Measurements from ENCODE around the gene METTL26. TPM values are rescaled to one million over a fixed set of nuclear protein-coding genes. Genes with fewer than 3 reads are reported as not detected.

METTL26 gene
- total and polyA plus RNA-seq, 2 of the 4 experiments (the other 2 are of a cell fraction) = 46.8 to 128 TPM

GRCh38 chr16:606656-607307, 29.3 kb downstream of the METTL26 start:
- no peak overlapping the region for H3K18ac ChIP-seq (ENCODE audit: low read depth, low read length)
- H2AFZ ChIP-seq (replicated peaks; ENCODE audit: low read length, poor library complexity) = no peak overlapping the region
- H3K36me3 ChIP-seq (ENCODE audit: control insufficient read depth, insufficient read depth, low read length) = no peaks in the 10 kb centered on the region
- no peak overlapping the region for H4K91ac ChIP-seq (ENCODE audit: insufficient read depth, low read depth, low read length)
- no peak overlapping the region for H3K56ac ChIP-seq (ENCODE audit: extremely low read depth, insufficient read depth, low read length)
- H2BK20ac ChIP-seq (ENCODE audit: low read depth, low read length) = no peak overlapping the region
- H3K27me3 ChIP-seq (ENCODE audit: control insufficient read depth, insufficient read depth, low read length) = no peaks in the 10 kb centered on the region
- no peak overlapping the region for H3K9ac ChIP-seq (ENCODE audit: low read depth, low read length)
- no peak overlapping the region for H2BK5ac ChIP-seq (ENCODE audit: low read depth, low read length, poor library complexity, severe bottlenecking)
- dilution Hi-C loops (cut with HindIII; ENCODE audit: low sequenced_read_pairs, unreplicated experiment) (no loop called here), in situ Hi-C loops (cut with MboI; ENCODE audit: low sequenced_read_pairs) (no loop called here), intact Hi-C loops (cut with micrococcal nuclease) (no loop called here)
- peak overlapping the region; percentile 28 for H2AK9ac ChIP-seq (replicated peaks; ENCODE audit: low read depth, low read length, poor library complexity)
- H3K79me1 ChIP-seq (ENCODE audit: low read depth in 1 of 2, low read length in 2 of 2) = peaks cover 12 to 48% of the 10 kb centered on the region in 2 experiments
- no peak overlapping the region for H2BK120ac ChIP-seq (ENCODE audit: low read depth, low read length)
- H3K9me3 ChIP-seq (ENCODE audit: control insufficient read depth, insufficient read depth, low read length) = no peaks in the 10 kb centered on the region; the same call in 1 of the 2 replicates
- DNase-seq (no peak), ATAC-seq (ENCODE audit: low read depth) (no peak)
- H4K5ac ChIP-seq (ENCODE audit: low read depth, low read length) = no peak overlapping the region
- TF ChIP-seq, protein P1, sequence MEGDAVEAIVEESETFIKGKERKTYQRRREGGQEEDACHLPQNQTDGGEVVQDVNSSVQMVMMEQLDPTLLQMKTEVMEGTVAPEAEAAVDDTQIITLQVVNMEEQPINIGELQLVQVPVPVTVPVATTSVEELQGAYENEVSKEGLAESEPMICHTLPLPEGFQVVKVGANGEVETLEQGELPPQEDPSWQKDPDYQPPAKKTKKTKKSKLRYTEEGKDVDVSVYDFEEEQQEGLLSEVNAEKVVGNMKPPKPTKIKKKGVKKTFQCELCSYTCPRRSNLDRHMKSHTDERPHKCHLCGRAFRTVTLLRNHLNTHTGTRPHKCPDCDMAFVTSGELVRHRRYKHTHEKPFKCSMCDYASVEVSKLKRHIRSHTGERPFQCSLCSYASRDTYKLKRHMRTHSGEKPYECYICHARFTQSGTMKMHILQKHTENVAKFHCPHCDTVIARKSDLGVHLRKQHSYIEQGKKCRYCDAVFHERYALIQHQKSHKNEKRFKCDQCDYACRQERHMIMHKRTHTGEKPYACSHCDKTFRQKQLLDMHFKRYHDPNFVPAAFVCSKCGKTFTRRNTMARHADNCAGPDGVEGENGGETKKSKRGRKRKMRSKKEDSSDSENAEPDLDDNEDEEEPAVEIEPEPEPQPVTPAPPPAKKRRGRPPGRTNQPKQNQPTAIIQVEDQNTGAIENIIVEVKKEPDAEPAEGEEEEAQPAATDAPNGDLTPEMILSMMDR (conservative IDR thresholded peaks at IDR 0.05; ENCODE audit: low read depth, low read length) = no peak
- TF ChIP-seq CHD1 (IDR thresholded peaks at IDR 0.05; ENCODE audit: low read depth, low read length) (no peak), MAZ (IDR thresholded peaks at IDR 0.05; ENCODE audit: borderline replicate concordance, low read depth, low read length) (no peak), MAFK (IDR thresholded peaks at IDR 0.05; ENCODE audit: low read depth, low read length) (no peak), NFE2L2 (IDR thresholded peaks at IDR 0.05; ENCODE audit: low read depth, low read length) (no peak), RFX5 (IDR thresholded peaks at IDR 0.05; ENCODE audit: low read depth, low read length) (no peak), RCOR1 (IDR thresholded peaks at IDR 0.05; ENCODE audit: insufficient replicate concordance, low read length) (no peak), BHLHE40 (IDR thresholded peaks at IDR 0.05; ENCODE audit: low read depth, low read length) (no peak), USF2 (IDR thresholded peaks at IDR 0.05; ENCODE audit: low read depth, low read length) (no peak), POLR2A (IDR thresholded peaks at IDR 0.05; ENCODE audit: low read depth, low read length) (no peak), MXI1 (IDR thresholded peaks at IDR 0.05; ENCODE audit: borderline replicate concordance, low read depth, low read length) (no peak), CEBPB (IDR thresholded peaks at IDR 0.05; ENCODE audit: low read depth, low read length) (no peak), FOS (IDR thresholded peaks at IDR 0.05; ENCODE audit: low read depth, low read length) (no peak), SMC3 (IDR thresholded peaks at IDR 0.05; ENCODE audit: low read depth, low read length) (no peak), RAD21 (IDR thresholded peaks at IDR 0.05; ENCODE audit: low read length) (no peak)
- TF ChIP-seq, protein P2, sequence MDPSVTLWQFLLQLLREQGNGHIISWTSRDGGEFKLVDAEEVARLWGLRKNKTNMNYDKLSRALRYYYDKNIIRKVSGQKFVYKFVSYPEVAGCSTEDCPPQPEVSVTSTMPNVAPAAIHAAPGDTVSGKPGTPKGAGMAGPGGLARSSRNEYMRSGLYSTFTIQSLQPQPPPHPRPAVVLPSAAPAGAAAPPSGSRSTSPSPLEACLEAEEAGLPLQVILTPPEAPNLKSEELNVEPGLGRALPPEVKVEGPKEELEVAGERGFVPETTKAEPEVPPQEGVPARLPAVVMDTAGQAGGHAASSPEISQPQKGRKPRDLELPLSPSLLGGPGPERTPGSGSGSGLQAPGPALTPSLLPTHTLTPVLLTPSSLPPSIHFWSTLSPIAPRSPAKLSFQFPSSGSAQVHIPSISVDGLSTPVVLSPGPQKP (IDR thresholded peaks at IDR 0.05; ENCODE audit: borderline replicate concordance, low read depth, low read length) = no peak
- ChIA-PET CTCF (no interaction called here), POLR2A (ENCODE audit: unreplicated experiment) (no interaction called here)
- no peak overlapping the region for H4K8ac ChIP-seq (ENCODE audit: low read depth in 2 of 2, low read length in 2 of 2)
- H3K9me1 ChIP-seq (ENCODE audit: insufficient read depth, low read length) = peaks cover 3% of the 10 kb centered on the region; the same call in 1 of the 2 replicates
- H2AK5ac ChIP-seq (ENCODE audit: low read depth, low read length) = no peak overlapping the region
- no peak overlapping the region for H3K27ac ChIP-seq (ENCODE audit: insufficient read depth, low read length)
- no peak overlapping the region for H3K4ac ChIP-seq (ENCODE audit: low read depth, low read length)
- BruUV-seq (replicated peaks) = no TSS peak
- no peak overlapping the region for H3K23ac ChIP-seq (ENCODE audit: low read depth, low read length)
- H4K20me1 ChIP-seq (ENCODE audit: insufficient read depth, low read length) = peaks cover 17% of the 10 kb centered on the region
- no peak overlapping the region for H2BK15ac ChIP-seq (ENCODE audit: low read depth, low read length)
- H3K4me1 ChIP-seq (ENCODE audit: control insufficient read depth, insufficient read depth, low read length) = no peaks in the 10 kb centered on the region
- no peak overlapping the region for H3K4me3 ChIP-seq (ENCODE audit: insufficient read depth, low read depth, low read length)
- H3K4me2 ChIP-seq (ENCODE audit: low read depth, low read length) = no peak overlapping the region
- WGBS, 2 experiments (ENCODE audit: extremely low coverage in 2 of 2, insufficient read length in 1 of 2) = 91% methylated on average over 9 of the region's 22 CpGs; no CpG with 5 or more reads in 1 of the 2 experiments
- H3K14ac ChIP-seq (replicated peaks; ENCODE audit: low read depth, low read length) = no peak overlapping the region

All from IMR-90 (cell line).